Pancreas (tissue), 10 donors: ENCODE results near the gene IL1A. TPM values are rescaled to one million over a fixed set of nuclear protein-coding genes. Genes with fewer than 3 reads are reported as not detected.
A peak's percentile ranks its signal among the peaks of the same experiment; 100 is the strongest.

Experiments
- ATAC-seq, 4 donors: fragments of 200-7000 bp; cut with Tn5 transposase; one replicate each; pipeline versions ENCODE4 v1.8.0 to v1.9.1; 2020; ENCODE audit warnings: mild to moderate bottlenecking in 4 of 4, moderate library complexity in 4 of 4
- DNase-seq, 6 donors: peaks; one replicate each; pipeline ENCODE4 v3.0.0-alpha.2; 2020
- FAIRE-seq: peaks from 2 replicates; lab custom pipeline; 2012; peaks lifted over from hg19 to GRCh38; lab: Jason Lieb, UNC
- H3K27ac ChIP-seq, 4 donors: fragments of 200-600 bp; sonication (generic); 1 replicate in 3 of 4; 2 replicates in 1 of 4; pipeline versions ENCODE4 v1.5.0 to v1.8.0; 2020
- H3K27me3 ChIP-seq, 4 donors: fragments of 200-600 bp; one replicate each; pipeline ENCODE4 v1.8.0; 2021
- H3K36me3 ChIP-seq, 3 donors: fragments of 200-600 bp; sonication (generic) in 1 of 3; one replicate each; pipeline versions ENCODE4 v1.5.0 to v1.8.0; 2020 to 2021
- H3K4me1 ChIP-seq, 3 donors: fragments of 200-600 bp; one replicate each; pipeline ENCODE4 v1.8.0; 2021
- H3K4me3 ChIP-seq, 4 donors: fragments of 200-600 bp; sonication (generic) in 2 of 4; one replicate each; pipeline versions ENCODE4 v1.5.0 to v1.8.0; 2020 to 2021
- H3K9me3 ChIP-seq, 4 donors: fragments of 200-600 bp; one replicate each; pipeline ENCODE4 v1.8.0; 2021
- CTCF ChIP-seq, 4 donors: fragments of 200-600 bp; sonication (generic) in 3 of 4; IDR thresholded peaks; one replicate each; pipeline versions ENCODE4 v1.5.0 to v1.8.0; 2021; ENCODE audit warnings: antibody characterized with exemption in 4 of 4
- WGBS, 2 donors: extraction: QIAGEN DNeasy Blood & Tissue Kit; methylation state at CpG; one replicate each; pipeline ENCODE4 v1.1.7; 2013; 5-methylcytosine and 5-hydroxymethylcytosine counted together
- intact Hi-C, 3 donors: fragments of 100-400 bp; cut with DNase I; formaldehyde crosslinking; loops; one replicate each; pipeline versions ENCODE4 v1.11.1 to v1.14.2; 2022
- polyA plus RNA-seq, 2 donors: library from polyadenylated mRNA; stranded (reverse); fragments of 200-250 nt; gene quantifications; one replicate each; pipeline ENCODE4 v1.2.3, GENCODE V29; 2013
- total RNA-seq, 6 donors: library from RNA; stranded (reverse); fragmentation: NEBNext Ultra II Directional in 4 of 6; extraction: Animal tissue kit (Norgen Biotek cat#: 25700) in 4 of 6; gene quantifications; one replicate each; pipeline versions ENCODE4 v1.2.1 to v1.2.4, GENCODE V29; 2021 to 2023
- donor health status: healthy with polysubstance abuse.
- donor health status: DM: no; HTN: no; CAD: no; lungs with moderate emphysema.
- donor health status: DM: no; HTN: no; CAD: no.
- donor health status: control.
- donor health status: control.
- donor health status: Bipolar disorder and iron deficiency.
- donor health status: DM: yes; HTN: yes; CAD: no.
- donor health status: DM: no; HTN: no; CAD: no.
- donor health status: DM: no; HTN: no; CAD: no.
- donor health status: DM: yes; HTN: yes; CAD: no.

The IL1A gene
- total and polyA plus RNA-seq, 8 donors: 0.05 to 0.18 (median 0.09) TPM; not detected in 4

GRCh38 chr2:112800881-112801583, 16.7 kb upstream of the IL1A start:
- ATAC-seq: no peak
- intact Hi-C loops: no loop called here
- no peak for TF ChIP-seq CTCF (IDR thresholded peaks at IDR 0.05)
- no peaks in the 10 kb centered on the region for H3K4me1 ChIP-seq
- H3K9me3 ChIP-seq: no peaks in the 10 kb centered on the region
- DNase-seq: no peak
- 77 to 83% methylated on average over 4 of the region's 4 CpGs for WGBS, 2 donors
- no peak for FAIRE-seq
- H3K4me3 ChIP-seq: no peak overlapping the region
- H3K27me3 ChIP-seq: no peaks in the 10 kb centered on the region
- H3K36me3 ChIP-seq: no peaks in the 10 kb centered on the region
- no peak overlapping the region for H3K27ac ChIP-seq

- intact Hi-C loops: no loop called here
- H3K36me3 ChIP-seq: no peaks in the 10 kb centered on the region
- DNase-seq (no peak), ATAC-seq (no peak), FAIRE-seq (no peak)
- 76 to 83% methylated on average over 8 of the region's 8 CpGs for WGBS, 2 donors
- H3K4me1 ChIP-seq: peaks cover 0 to 4% (median 0%) of the 10 kb centered on the region in 3 donors
- no peaks in the 10 kb centered on the region for H3K9me3 ChIP-seq
- TF ChIP-seq CTCF (IDR thresholded peaks at IDR 0.05): no peak
- no peak overlapping the region for H3K27ac ChIP-seq
- no peaks in the 10 kb centered on the region for H3K27me3 ChIP-seq
- H3K4me3 ChIP-seq: no peak overlapping the region
These were observed 15.0 kb upstream of the IL1A start for GRCh38 chr2:112798979-112799975.

- H3K36me3 ChIP-seq: no peaks in the 10 kb centered on the region
- intact Hi-C loops: no loop called here
- ATAC-seq (no peak), FAIRE-seq (no peak), DNase-seq (no peak)
- no peaks in the 10 kb centered on the region for H3K27me3 ChIP-seq
- H3K4me3 ChIP-seq: no peak overlapping the region
- TF ChIP-seq CTCF (IDR thresholded peaks at IDR 0.05): no peak
- H3K4me1 ChIP-seq: peaks cover 0 to 12% (median 5%) of the 10 kb centered on the region in 3 donors
- H3K27ac ChIP-seq: no peak overlapping the region
- 0% methylated on average over 1 of the region's 1 CpG for WGBS, 2 donors
- no peaks in the 10 kb centered on the region for H3K9me3 ChIP-seq
These were observed 12.2 kb upstream of the IL1A start for GRCh38 chr2:112796486-112796885.

- 61 to 66% methylated on average over 1 of the region's 1 CpG for WGBS, 2 donors
- DNase-seq: peak in 3 of 6 donors; percentile 17 to 27 (median 25)
- Histone ChIP-seq H3K36me3 (no peaks in the 10 kb centered on the region), H3K27me3 (no peaks in the 10 kb centered on the region), H3K4me3 (no peak overlapping the region), H3K4me1 (peaks cover 0 to 12% (median 5%) of the 10 kb centered on the region in 3 donors), H3K27ac (peak overlapping the region in 1 of 4 donors; percentile 6), H3K9me3 (no peaks in the 10 kb centered on the region)
- no peak for FAIRE-seq
- TF ChIP-seq CTCF (IDR thresholded peaks at IDR 0.05): no peak
- ATAC-seq: peak; percentile 31 to 81 (median 66)
- intact Hi-C loops: no loop called here
These were observed 11.5 kb upstream of the IL1A start for GRCh38 chr2:112795774-112796173.
